GM19239 (cell line): ENCODE measurements around the gene RNF166.

Experiments
- DNase-seq: peaks from one replicate; pipeline ENCODE4 v3.0.0; 2011; ENCODE audit warnings: low spot score; ENCODE audit not compliant: insufficient read length
- FAIRE-seq: peaks from 2 replicates; lab custom pipeline; 2011; peaks lifted over from hg19 to GRCh38; lab: Jason Lieb, UNC

Gene RNF166

DNA sequence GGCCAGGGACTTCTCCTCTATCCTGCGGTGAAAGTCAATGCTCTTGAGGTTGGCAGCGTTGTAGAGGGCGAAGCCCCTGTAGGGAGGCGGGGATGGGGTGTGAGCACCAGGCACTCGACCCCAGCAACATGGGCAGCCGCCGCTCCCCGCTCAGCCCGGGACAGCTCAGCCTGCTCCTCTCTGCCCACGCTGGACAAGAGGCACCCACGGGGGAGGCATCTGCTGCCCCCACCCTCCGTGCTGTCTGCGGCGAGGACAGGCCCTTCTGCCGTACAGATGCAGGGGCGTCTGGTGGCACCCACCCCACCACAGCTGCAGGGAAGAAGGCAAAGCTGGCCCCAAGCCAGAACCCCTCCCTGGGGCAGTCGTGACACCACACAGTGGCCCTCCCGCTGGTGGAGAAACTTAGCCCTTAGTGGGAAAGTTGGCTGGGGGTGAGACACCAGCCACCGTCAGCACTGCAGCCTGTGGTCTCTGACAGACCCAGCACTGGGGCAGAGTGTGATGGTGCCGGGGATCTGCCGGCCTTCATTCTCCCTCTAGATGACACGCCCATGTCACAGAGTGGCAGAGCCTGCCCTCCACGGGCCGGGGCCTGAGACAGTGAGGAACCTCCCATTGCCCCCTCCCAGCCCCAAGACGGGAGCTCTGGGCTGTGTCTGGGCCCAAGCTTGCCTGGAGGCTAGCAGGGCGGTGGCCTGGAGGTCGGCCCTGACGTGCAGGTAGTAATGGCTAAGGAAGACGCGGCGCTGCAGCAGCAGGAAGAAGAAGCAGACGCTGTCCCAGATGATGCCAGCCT is 19.6 kb upstream of the RNF166 start:
- DNase-seq, result no peak

GRCh38 chr16:88724855-88725555 is 18.8 kb upstream of the RNF166 start:
- no peak for DNase-seq
- no peak for FAIRE-seq

More for the DNA sequence above, 19.6 kb upstream of the RNF166 start:
- no peak for FAIRE-seq

GRCh38 chr16:88723911-88724310 is 17.7 kb upstream of the RNF166 start:
- no peak for DNase-seq
- FAIRE-seq, result no peak

DNA sequence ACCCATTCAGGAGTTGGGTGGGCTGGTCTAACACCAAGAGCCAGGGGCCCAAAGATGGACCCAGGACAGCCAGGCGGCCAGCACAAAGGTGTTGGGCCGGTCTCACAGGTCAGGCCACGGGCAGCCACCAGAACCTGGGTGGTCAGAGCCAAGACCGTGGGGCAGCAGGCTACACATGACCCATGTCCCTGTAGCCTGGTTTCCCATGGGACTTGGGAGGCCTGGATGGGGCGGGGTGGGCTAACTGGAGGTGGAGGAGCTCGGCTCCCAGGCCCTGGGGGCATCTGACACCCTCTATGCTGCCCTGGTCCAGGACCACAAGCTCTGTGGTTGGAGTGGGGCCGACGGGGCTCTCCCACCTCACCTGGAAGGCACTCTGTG is 17.3 kb upstream of the RNF166 start:
- DNase-seq (no peak), FAIRE-seq (no peak)

DNA sequence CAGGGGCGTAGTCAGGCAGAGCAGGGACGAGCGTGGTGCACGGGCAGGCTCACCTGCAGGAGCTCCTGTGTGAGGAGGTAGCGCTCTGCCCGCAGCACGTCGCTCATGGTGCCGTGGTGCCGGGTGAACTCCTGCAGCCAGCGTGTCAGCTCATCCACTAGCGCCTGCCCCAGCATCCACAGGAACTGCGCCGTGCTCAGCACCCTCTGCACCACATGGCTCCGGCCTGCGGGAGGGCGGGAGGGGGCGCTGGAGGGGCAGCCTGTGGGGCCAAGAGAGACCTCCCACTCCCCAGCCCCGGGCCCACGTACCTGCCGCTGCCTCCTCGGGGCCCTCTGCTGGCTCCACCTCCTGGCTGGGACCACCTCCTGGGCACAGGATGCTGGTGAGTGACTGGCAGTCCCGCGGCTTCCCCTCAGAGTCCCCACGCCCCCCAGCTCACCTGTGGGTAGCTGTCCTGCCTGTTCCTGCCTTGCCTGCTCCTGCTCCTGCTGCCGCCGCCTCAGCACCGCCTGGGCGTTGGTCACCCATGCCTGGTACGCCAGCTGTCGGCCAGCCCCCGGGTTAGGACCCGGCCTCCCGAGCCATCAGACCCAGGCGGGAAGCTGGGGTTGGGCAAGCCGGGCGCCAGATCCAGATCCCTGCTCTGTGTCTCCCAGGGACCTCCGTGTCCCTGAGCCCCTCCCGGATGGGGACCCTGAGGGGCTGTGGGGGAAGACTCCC is 16.7 kb upstream of the RNF166 start:
- no peak for DNase-seq

DNA sequence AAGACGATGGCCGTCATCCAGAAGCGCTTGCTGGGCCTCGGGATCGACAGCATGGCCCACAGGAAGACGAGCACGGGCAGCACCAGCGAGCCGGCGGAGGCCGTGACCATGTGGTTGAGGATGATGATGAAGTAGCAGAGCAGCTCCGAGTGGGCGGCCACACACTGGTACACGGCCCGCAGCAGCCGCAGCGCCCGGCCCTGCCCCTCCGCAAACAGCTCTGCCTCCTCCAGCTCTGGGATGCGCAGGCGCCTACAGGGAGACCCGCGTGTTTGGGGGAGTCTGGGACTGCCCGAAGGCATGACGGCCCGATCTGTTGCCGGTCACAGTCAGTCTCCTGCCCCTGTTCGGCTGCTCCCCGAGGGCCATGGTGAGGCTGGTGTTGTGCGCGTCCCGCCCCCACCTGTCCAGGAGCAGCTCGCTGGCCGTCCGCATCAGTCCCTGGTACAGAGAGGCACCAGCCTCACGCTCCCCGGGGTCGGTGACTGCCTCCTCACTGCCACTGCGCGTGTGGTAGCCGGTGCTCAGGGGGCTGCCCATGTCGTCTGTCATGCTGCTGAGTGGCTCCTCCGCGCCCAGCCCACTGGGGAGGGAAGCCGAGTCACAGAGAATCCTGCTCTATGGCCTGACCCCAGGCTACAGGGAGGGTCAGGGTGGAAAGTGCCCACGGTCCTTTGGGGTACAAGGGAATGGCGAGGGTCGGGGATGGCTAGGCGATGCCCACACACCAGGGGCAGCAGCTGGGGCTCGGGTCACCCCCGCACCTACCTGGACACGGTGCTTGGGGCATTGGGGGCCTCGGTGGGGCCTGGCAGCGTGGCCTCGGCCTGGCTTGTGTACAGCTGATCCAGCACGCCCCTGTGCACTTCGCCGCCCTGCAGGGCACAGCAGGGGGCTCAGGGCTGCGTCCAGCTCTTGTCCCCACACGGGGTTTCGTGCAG is 15.9 kb upstream of the RNF166 start:
- FAIRE-seq (no peak), DNase-seq (no peak)

More for the DNA sequence above, 16.7 kb upstream of the RNF166 start:
- FAIRE-seq, result no peak

DNA sequence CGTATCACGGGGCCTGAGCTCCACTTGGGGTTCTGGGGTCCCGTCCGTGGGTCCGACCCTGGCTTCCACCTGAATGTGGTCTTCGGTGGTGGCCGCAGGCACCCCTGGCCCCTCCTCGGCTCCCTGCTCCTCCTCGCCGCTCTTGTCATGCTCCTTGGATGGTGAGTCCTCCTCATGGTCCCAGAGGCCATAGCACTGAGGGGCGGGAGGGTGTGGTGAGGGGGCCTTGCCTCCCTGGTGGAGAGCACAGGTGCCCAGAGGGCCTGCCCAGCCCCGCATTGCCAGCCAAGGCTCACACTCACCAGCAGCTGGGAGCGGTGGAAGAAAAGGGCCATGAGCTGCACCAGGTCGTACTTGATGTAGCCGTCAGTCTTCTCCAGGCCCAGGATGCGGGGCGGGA is 15.0 kb upstream of the RNF166 start:
- DNase-seq (no peak), FAIRE-seq (no peak)

DNA sequence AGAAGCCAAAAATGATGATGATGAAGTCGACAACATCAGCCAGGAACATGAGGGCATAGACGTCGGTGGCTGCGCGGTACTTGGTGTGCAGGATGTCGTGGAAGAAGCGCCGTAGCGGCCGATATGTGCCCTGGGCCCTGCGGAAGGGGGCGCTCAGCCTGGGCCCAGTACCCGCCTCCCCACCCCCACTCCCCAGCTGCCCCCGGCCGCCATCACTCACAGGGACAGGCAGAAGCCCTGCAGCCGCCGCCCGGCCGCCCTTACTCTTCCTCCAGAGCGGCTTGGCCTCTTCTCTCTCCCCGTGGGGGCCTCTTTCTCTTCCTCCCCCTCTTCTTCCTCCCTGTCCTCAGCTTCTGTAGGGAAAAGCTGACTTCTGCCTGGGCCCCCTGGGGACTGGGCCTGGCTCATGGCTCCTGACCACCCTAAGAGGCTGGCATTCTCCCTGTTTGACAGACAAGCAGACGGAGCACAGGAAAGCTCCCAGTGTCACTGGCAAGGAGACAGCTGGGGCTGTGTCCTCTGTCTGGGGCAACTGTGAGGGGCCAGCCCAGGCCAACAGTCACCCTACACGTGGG is 14.3 kb upstream of the RNF166 start:
- DNase-seq (no peak), FAIRE-seq (no peak)

DNA sequence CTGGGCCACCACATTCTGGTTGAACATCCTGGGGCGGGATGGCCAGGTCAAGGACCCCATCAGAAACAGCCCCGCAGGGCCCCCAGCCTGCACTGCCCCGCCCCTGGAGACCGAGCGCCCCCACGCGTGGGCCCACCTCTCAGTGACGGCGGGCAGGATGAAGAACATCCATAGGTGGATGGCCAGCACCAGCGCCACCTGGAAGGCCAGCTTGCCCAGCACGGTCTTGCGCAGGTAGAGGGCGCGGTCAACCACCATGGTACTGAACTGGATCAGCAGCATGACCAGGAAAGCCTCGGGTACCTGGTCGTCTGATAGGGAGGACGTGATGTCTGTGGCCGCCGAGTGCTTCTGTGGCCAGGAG is 13.7 kb upstream of the RNF166 start:
- DNase-seq (no peak), FAIRE-seq (no peak)

DNA sequence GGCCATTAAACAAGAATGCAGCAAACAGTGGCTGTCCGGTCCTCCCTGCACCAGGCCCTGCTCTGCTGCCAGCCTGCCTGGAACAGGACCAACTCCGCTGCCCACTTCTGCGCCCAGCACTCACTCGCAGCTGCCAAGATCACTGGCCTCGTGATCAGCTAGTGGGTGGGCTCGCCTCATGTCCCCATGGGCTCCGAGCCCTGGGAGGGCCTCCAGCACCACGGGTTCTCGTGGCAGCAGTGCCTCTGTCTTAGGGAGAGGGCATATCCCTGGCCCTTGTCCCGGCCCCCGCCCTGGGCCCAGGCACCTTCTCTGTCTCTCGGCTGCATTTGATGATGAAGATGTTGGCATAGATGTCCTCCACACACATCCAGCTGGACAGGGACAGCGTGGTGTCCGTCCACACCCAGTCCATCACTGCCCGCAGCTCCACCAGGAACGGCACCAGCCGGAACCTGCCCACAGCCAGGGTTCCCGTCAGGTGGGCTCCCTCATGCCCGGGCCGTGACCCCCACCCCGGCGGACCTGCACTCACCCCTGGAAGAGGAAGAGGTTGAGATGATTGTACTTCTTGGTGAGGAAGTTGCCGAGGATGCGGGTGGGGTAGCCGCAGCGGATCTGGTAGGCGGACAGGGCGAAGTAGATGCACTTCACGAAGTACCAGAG is 13.2 kb upstream of the RNF166 start:
- DNase-seq (no peak), FAIRE-seq (no peak)

DNA sequence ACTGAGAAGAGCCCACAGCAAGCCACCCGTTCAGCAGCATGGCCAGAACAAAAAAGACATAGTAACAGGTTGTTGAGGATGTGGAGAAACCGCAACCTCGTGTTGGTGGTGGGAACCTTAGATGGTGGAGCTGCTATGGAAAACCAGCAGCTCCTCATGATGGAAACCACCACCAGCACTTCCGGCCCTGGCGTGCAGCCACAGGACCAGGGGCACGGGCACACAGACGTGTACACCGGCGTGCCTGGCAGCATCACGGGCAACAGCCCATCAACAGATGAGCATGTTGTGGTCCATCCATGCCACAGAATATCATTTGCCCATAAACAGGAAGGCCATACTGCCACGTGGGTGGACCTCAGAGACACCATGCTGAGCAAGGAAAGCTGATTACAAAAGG is 12.0 kb upstream of the RNF166 start:
- no peak for DNase-seq
- FAIRE-seq, result no peak

DNA sequence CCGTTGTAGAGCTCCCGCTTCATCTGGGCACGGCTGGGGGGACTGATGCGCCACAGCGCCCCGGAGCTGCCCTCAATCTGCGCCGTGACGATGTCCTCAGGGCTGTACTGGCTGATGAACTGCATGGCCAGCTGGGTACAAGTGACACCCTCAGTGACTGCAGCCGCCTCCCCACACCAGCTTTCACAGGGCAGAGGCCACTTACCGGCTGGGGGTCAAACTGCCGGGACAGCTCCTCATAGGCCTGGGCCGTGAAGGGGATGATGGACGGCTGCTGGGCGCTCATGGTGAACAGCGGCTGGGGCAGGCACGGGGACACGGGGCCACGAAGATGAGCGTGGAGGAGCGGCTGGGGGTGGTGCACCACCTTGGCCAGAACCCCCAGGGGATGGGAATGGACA is 10.4 kb upstream of the RNF166 start:
- FAIRE-seq (no peak), DNase-seq (no peak)

GRCh38 chr16:88716201-88716600 is 10.0 kb upstream of the RNF166 start:
- FAIRE-seq, result no peak
- DNase-seq, result no peak

- FAIRE-seq (no peak), DNase-seq (no peak)
These were observed 9.3 kb upstream of the RNF166 start for GRCh38 chr16:88715312-88716190.

GRCh38 chr16:88714420-88715302 is 8.5 kb upstream of the RNF166 start:
- DNase-seq (no peak), FAIRE-seq (no peak)

DNA sequence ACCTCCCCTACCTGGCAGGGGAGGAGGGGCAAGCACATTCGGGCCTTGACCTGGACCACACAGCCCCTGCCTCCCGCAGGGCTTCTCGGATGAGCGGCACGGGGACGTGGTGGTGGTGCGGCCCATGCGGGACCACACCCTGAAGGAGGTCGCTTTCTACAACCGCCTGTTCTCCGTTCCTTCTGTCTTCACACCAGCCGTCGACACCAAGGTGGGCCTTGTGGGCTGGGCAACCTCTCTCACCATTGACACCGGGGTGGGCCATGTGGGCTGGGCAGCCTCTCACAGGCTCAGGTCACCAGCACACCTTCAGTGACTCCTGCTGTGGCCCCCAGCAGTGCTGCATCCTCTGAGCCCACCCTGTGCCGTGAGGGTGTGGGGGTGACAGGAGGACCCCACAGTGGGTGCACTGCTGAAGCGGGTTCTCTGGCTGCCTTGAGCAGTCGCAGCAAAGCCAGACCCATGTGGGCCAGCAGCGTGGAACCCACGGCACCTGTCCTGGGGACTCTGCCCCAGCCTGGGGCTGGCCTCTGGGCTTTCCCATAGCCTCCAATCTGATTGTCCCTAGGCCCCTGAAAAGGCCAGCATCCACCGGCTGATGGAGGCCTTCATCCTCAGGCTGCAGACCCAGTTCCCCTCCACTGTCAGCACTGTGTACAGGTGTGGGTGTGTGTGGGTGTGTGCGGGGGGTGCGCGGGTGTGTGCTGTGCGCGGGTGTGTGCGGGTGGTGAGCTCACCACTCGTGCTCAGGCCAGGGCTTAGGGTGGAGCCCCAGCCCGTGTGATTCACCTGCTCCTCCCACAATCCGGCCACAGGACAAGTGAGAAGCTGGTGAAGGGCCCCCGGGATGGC is 7.6 kb upstream of the RNF166 start:
- FAIRE-seq (no peak), DNase-seq (no peak)

GRCh38 chr16:88713054-88713453 is 6.8 kb upstream of the RNF166 start:
- FAIRE-seq, result no peak
- DNase-seq, result no peak
